Thyroid gland (tissue), 4 donors: ENCODE results near the gene FDXR.

Experiments used
- POLR2A ChIP-seq, 2 donors: fragments of 450-650 bp; IDR thresholded peaks; one replicate each; pipeline ENCODE4 v1.6.1; 2017; ENCODE audit warnings: antibody characterized with exemption in 2 of 2, mild to moderate bottlenecking in 2 of 2, moderate library complexity in 1 of 2
- TF ChIP-seq, protein P1 (sequence below), 6 experiments: fragments of 200-600 bp in 3 of 6; fragments of 450-650 bp in 3 of 6; sonication (generic) in 3 of 6; IDR thresholded peaks; one replicate each; pipeline ENCODE4 v1.5.1; 2016 to 2019; ENCODE audit warnings: antibody characterized with exemption in 6 of 6, mild to moderate bottlenecking in 2 of 6, inconsistent platforms in 1 of 6, moderate library complexity in 1 of 6

DNA sequence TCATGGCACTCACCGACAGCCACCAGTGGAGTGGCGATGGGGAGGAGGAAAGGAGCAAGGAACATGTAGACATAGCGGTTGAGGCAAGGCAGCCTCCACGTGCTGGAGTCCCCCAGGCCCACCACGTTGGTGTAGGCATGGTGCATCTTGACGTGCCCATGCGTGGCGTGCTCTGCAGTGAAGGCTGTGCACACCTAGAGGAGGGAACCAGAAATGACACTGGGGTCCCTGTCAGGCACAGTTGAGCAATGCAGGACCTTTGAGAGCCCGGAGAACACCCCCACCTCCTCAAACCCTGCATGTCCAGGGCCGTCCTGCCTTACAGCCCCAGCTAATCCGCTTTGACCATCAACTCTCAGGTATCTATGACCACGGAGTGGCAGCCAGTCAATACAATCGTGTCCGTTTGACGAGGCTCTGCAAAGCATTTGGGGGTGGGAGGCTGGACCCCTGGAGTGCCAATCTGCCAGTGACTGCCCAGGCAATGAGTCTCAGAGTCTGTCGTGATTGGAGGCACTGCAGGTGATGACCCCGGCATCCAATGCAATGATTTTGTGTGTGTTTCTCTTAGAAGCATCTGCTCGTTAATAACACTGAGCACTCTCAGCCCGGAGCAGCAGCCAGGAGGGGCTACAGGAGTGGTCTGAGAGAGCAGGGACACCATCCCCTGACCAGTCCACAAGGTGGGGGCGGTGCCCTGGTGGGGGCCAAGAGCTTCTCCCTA is 9.9 kb upstream of the FDXR start:
- TF ChIP-seq, protein P1, sequence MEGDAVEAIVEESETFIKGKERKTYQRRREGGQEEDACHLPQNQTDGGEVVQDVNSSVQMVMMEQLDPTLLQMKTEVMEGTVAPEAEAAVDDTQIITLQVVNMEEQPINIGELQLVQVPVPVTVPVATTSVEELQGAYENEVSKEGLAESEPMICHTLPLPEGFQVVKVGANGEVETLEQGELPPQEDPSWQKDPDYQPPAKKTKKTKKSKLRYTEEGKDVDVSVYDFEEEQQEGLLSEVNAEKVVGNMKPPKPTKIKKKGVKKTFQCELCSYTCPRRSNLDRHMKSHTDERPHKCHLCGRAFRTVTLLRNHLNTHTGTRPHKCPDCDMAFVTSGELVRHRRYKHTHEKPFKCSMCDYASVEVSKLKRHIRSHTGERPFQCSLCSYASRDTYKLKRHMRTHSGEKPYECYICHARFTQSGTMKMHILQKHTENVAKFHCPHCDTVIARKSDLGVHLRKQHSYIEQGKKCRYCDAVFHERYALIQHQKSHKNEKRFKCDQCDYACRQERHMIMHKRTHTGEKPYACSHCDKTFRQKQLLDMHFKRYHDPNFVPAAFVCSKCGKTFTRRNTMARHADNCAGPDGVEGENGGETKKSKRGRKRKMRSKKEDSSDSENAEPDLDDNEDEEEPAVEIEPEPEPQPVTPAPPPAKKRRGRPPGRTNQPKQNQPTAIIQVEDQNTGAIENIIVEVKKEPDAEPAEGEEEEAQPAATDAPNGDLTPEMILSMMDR (IDR thresholded peaks at IDR 0.05), result no peak
- TF ChIP-seq POLR2A (IDR thresholded peaks at IDR 0.05), result no peak
